ENCODE measurements around the gene CEMP1.
A peak's percentile ranks its signal among the peaks of the same experiment; 100 is the strongest.

Gene CEMP1

GRCh38 chr16:2507052-2507659, 24.1 kb downstream of the CEMP1 start:
- H3K27ac ChIP-seq: no peak overlapping the region
- TF ChIP-seq ZFX (IDR thresholded peaks at IDR 0.05; ENCODE audit: borderline replicate concordance): no peak
- no peak for TF ChIP-seq CTCF (IDR thresholded peaks at IDR 0.05)

GRCh38 chr16:2505695-2506094, 25.5 kb downstream of the CEMP1 start:
- no peak overlapping the region for H3K27ac ChIP-seq
- TF ChIP-seq CTCF (IDR thresholded peaks at IDR 0.05) (no peak), ZFX (IDR thresholded peaks at IDR 0.05; ENCODE audit: borderline replicate concordance) (no peak)

GRCh38 chr16:2501946-2502895, 29.0 kb downstream of the CEMP1 start:
- TF ChIP-seq CTCF (IDR thresholded peaks at IDR 0.05): no peak
- no peak for TF ChIP-seq ZFX (IDR thresholded peaks at IDR 0.05; ENCODE audit: borderline replicate concordance)
- no peak overlapping the region for H3K27ac ChIP-seq

- TF ChIP-seq CTCF (IDR thresholded peaks at IDR 0.05) (peak; percentile 94), ZFX (IDR thresholded peaks at IDR 0.05; ENCODE audit: borderline replicate concordance) (no peak)
Measured at GRCh38 chr16:2500918-2501750, 30.1 kb downstream of the CEMP1 start.

GRCh38 chr16:2500430-2500917, 30.7 kb downstream of the CEMP1 start:
- no peak overlapping the region for H3K27ac ChIP-seq
- no peak for TF ChIP-seq ZFX (IDR thresholded peaks at IDR 0.05; ENCODE audit: borderline replicate concordance)
- TF ChIP-seq CTCF (IDR thresholded peaks at IDR 0.05): no peak

More at GRCh38 chr16:2500918-2501750, 30.1 kb downstream of the CEMP1 start:
- H3K27ac ChIP-seq: no peak overlapping the region

GRCh38 chr16:2499890-2500429, 31.2 kb downstream of the CEMP1 start:
- no peak overlapping the region for H3K27ac ChIP-seq
- TF ChIP-seq ZFX (IDR thresholded peaks at IDR 0.05; ENCODE audit: borderline replicate concordance): no peak
- no peak for TF ChIP-seq CTCF (IDR thresholded peaks at IDR 0.05)

Measured in 22Rv1 (cell line).